HEK293T (cell line): ENCODE results near the gene RCOR2.

Experiments
- CTCF ChIA-PET: fragments of 350-600 bp; formaldehyde crosslinking; extraction: SDS; loops from one replicate; lab custom pipeline; 2021; ENCODE audit warnings: antibody characterized with exemption, inconsistent platforms; lab: Yijun Ruan, JAX
- POLR2A ChIA-PET: fragments of 350-600 bp; formaldehyde crosslinking; extraction: SDS; loops from one replicate; lab custom pipeline; 2020; ENCODE audit warnings: antibody characterized with exemption, inconsistent platforms; lab: Yijun Ruan, JAX
- DNase-seq: peaks from one replicate; pipeline ENCODE4 v3.0.0; 2012; ENCODE audit warnings: mixed read lengths; ENCODE audit errors: extremely low spot score
- ARNT ChIP-seq: fragments of 450-650 bp; IDR thresholded peaks from 2 replicates; pipeline ENCODE4 v1.6.1; 2017; ENCODE audit warnings: mild to moderate bottlenecking
- BHLHE40 ChIP-seq: fragments of 450-650 bp; IDR thresholded peaks from 2 replicates; pipeline ENCODE4 v1.6.1; 2016; ENCODE audit warnings: mild to moderate bottlenecking, moderate library complexity, borderline replicate concordance
- CTBP1 ChIP-seq: fragments of 450-650 bp; IDR thresholded peaks from 2 replicates; pipeline ENCODE4 v1.6.1; 2016; ENCODE audit warnings: borderline replicate concordance
- ELF4 ChIP-seq: fragments of 450-650 bp; IDR thresholded peaks from 2 replicates; pipeline ENCODE4 v1.6.1; 2017; ENCODE audit warnings: antibody characterized with exemption
- FOXA1 ChIP-seq: fragments of 450-650 bp; IDR thresholded peaks from 2 replicates; pipeline ENCODE4 v1.6.1; 2016; ENCODE audit warnings: mild to moderate bottlenecking
- FOXK2 ChIP-seq: fragments of 450-650 bp; IDR thresholded peaks from 2 replicates; pipeline ENCODE4 v1.6.1; 2016; ENCODE audit warnings: mild to moderate bottlenecking
- FOXM1 ChIP-seq: fragments of 450-650 bp; IDR thresholded peaks from 2 replicates; pipeline ENCODE4 v1.6.1; 2017; ENCODE audit warnings: mild to moderate bottlenecking, borderline replicate concordance
- HDGF ChIP-seq: fragments of 450-650 bp; IDR thresholded peaks from 2 replicates; pipeline ENCODE4 v1.6.1; 2017; ENCODE audit warnings: antibody characterized with exemption, borderline replicate concordance
- L3MBTL2 ChIP-seq: fragments of 450-650 bp; conservative IDR thresholded peaks from 2 replicates; pipeline ENCODE4 v1.6.1; 2016; ENCODE audit warnings: mild to moderate bottlenecking
- LEF1 ChIP-seq: fragments of 450-650 bp; IDR thresholded peaks from 2 replicates; pipeline ENCODE4 v1.6.1; 2017; ENCODE audit warnings: mild to moderate bottlenecking, borderline replicate concordance
- NFRKB ChIP-seq: fragments of 450-650 bp; IDR thresholded peaks from 2 replicates; pipeline ENCODE4 v1.6.1; 2016; ENCODE audit warnings: mild to moderate bottlenecking, moderate library complexity
- SP1 ChIP-seq: fragments of 450-650 bp; IDR thresholded peaks from 2 replicates; pipeline ENCODE4 v1.6.1; 2017
- SUZ12 ChIP-seq: fragments of 450-650 bp; IDR thresholded peaks from 2 replicates; pipeline ENCODE4 v1.6.1; 2016; ENCODE audit warnings: mild to moderate bottlenecking
- TARDBP ChIP-seq: fragments of 450-650 bp; IDR thresholded peaks from 2 replicates; pipeline ENCODE4 v1.6.1; 2016
- ZNF384 ChIP-seq: fragments of 450-650 bp; IDR thresholded peaks from 2 replicates; pipeline ENCODE4 v1.6.1; 2016
- TF ChIP-seq, protein P1 (sequence below): fragments of 450-650 bp; IDR thresholded peaks from 2 replicates; pipeline ENCODE4 v1.6.1; 2016

The RCOR2 gene

DNA sequence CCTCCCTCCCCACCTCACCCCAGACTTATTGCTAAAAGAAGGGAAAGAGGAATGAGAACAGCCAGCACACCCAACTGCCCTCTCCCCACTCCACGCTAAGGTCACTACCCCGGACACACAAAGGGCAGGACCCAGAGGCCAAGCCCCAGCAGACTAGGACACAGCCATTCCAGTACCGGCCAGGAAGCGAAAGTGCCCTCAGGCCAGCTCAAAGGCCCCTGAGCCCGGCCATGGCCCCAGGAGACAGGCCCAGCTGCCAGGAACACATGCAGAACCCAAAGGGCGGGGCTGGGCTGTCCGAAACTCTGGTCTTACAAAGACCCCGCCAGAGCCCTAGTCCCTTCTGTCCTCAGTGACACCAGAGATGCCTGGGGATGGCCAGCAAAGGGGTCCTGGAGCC is 5.5 kb downstream of the RCOR2 start:
- ChIA-PET CTCF (interaction anchor here (0.6 kb wide), 1 partner anchor 32 kb away, joined by 5 read pairs; no protein-coding TSS in a partner anchor), POLR2A (no interaction called here)
- DNase-seq = no peak
- TF ChIP-seq SP1 (no peak), TARDBP (no peak), ELF4 (no peak), FOXA1 (no peak), HDGF (no peak), NFRKB (no peak), FOXK2 (no peak), ZNF384 (no peak), SUZ12 (no peak), CTBP1 (no peak), ARNT (no peak), BHLHE40 (no peak), FOXM1 (no peak), LEF1 (no peak), L3MBTL2 (no peak)
- TF ChIP-seq, protein P1, sequence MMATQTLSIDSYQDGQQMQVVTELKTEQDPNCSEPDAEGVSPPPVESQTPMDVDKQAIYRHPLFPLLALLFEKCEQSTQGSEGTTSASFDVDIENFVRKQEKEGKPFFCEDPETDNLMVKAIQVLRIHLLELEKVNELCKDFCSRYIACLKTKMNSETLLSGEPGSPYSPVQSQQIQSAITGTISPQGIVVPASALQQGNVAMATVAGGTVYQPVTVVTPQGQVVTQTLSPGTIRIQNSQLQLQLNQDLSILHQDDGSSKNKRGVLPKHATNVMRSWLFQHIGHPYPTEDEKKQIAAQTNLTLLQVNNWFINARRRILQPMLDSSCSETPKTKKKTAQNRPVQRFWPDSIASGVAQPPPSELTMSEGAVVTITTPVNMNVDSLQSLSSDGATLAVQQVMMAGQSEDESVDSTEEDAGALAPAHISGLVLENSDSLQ = no peak

DNA sequence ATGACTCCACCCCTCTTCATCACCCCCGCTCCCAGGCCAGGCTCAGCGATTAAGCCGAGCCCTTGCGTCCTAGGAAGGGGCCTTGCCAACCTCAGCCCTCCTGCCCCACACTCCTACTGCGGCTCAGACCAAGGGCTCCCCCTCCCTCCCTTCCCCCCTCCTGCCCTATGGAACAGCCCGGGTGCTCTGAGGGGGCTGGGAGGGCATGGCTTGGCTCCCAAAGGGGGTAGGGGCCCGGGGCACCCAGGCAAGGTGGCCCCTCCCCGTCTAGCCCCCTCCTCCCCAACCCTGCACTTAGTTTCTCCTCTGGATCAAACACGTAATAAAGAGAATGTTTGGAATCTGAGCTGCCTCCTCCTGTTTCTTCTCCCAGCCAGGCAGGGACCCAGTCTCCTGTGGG is 6.3 kb downstream of the RCOR2 start:
- TF ChIP-seq ZNF384 (no peak), CTBP1 (no peak), L3MBTL2 (no peak), FOXM1 (no peak), SUZ12 (no peak), FOXA1 (no peak), ELF4 (no peak), LEF1 (no peak), ARNT (no peak), TARDBP (no peak), HDGF (no peak)

DNA sequence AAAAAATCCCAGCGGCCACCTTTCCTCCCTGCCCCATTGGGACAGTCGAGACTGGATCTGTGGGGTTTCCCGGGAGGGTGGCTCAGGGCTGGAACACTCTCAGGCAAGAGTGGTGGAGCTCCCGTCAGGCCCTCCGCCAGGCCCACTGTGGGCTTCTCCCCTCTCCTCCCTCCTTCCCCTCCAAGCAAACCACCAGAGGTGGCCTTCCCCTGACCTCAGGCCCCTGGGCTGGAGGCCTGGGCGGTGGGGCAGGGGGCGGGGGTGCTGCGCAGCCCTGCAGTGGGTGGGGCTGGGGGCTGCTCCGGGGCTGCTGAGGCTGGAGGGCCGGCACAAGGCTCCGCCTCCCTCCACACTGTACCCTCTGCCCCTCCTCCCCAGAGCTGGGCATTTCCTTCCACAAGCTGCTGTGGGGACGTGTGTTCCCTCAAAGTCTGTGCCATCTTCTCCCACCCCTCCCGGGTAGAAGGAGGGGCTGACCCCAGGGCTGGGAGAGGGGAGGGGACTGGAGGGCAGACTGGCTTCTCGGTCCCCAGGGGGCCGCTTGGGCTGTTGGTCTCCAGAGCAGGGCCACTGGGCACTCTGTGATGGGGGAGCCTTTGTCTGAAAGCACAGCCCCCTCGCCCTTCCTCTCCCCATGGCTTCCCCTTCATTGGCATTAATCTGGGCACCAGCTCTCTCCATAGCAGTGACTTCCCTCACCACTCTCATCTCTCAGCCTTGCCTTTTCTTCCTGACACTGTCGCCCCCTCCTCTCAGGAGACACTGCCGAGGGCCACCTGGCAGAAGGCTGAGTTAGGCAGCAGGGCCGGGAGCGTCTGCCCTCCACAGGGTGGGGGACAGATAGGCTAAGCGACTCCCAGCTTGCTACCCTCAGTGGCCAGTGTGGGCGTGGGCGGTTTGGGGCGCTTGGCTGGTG is 7.1 kb downstream of the RCOR2 start:
- POLR2A ChIA-PET = no interaction called here
- TF ChIP-seq TARDBP = no peak
- no peak for TF ChIP-seq SP1
- TF ChIP-seq ELF4 = no peak
- TF ChIP-seq SUZ12 = no peak
- TF ChIP-seq, protein P1 = no peak
- TF ChIP-seq L3MBTL2 = no peak
- no peak for TF ChIP-seq HDGF
- TF ChIP-seq ZNF384 = no peak
- no peak for TF ChIP-seq LEF1
- TF ChIP-seq FOXM1 = no peak
- no peak for TF ChIP-seq FOXK2
- TF ChIP-seq BHLHE40 = no peak
- TF ChIP-seq NFRKB = no peak
- TF ChIP-seq FOXA1 = no peak
- TF ChIP-seq CTBP1 = no peak
- no peak for TF ChIP-seq ARNT
- CTCF ChIA-PET = interaction anchor here (0.7 kb wide), 1 partner anchor 1184 kb away, joined by 3 read pairs; no protein-coding TSS in a partner anchor
- no peak for DNase-seq

More for the DNA sequence above, 6.3 kb downstream of the RCOR2 start:
- ChIA-PET CTCF (no interaction called here), POLR2A (no interaction called here)
- no peak for DNase-seq

DNA sequence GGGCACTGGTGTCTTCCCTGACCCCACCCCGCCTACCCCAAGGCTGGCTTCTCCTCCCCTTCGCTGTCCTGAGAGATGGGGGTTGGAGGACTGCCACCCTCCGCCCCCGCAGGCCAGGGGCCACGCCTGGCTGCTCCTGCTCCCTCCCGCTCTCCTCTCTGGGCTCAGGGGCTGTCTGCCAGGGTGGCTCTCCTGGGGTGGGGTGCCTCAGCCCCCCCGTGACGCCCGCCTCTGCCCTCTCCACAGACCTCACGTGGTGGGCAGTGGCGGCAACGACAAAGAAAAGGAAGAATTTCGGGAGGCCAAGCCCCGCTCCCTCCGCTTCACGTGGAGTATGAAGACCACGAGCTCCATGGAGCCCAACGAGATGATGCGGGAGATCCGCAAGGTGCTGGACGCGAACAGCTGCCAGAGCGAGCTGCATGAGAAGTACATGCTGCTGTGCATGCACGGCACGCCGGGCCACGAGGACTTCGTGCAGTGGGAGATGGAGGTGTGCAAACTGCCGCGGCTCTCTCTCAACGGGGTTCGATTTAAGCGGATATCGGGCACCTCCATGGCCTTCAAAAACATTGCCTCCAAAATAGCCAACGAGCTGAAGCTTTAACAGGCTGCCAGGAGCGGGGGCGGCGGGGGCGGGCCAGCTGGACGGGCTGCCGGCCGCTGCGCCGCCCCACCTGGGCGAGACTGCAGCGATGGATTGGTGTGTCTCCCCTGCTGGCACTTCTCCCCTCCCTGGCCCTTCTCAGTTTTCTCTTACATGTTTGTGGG is 8.1 kb downstream of the RCOR2 start:
- ChIA-PET CTCF (interaction anchor here (0.7 kb wide), 1 partner anchor 1183 kb away, joined by 3 read pairs; no protein-coding TSS in a partner anchor), POLR2A (no interaction called here)
- TF ChIP-seq FOXK2 (no peak), HDGF (no peak)
- no peak for DNase-seq

DNA sequence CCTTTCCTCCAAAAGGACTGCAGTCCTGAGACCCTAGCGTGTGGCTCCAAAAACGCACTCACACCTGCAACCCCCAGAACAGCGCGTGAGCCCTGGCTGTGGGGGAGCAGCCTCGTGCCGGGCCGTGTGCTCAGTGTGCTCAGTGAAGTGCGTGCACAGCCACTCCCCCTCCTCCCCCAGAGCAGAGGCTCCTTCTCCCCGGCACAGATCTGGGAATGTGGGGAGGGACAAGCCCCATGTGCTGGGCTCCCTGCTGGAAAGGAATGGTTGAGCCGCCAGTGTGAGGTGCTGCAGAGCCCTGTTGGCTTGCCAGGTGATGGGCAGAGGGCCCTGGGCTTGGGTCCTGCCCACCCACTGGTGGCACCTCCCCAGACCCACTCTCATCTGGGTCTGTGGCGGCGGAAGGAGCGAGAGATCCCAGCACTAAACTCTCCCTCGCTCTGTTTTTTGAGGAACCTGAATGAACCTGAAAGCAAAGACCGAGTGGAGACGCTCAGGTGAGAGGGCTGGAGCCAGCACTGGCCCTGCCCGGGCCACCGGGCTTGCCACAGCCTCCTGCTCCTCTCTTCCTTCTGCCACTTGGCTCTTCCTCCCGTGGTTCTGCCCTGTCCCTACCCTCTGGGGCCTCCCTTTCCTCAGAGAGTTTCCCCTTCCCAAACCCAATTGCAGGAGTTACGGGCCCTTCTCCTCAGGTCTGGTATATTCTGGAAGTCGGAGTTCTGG is 9.0 kb downstream of the RCOR2 start:
- no peak for DNase-seq
- ChIA-PET CTCF (no interaction called here), POLR2A (no interaction called here)
- TF ChIP-seq LEF1 (no peak), SP1 (no peak), CTBP1 (no peak), ELF4 (no peak), ARNT (no peak), FOXA1 (no peak), ZNF384 (no peak), TARDBP (no peak), FOXK2 (no peak), BHLHE40 (no peak), L3MBTL2 (no peak), SUZ12 (no peak), HDGF (no peak), FOXM1 (no peak), NFRKB (no peak)
- TF ChIP-seq, protein P1 = no peak
